ENCODE data around the gene STRA8. TPM values are rescaled to one million over a fixed set of nuclear protein-coding genes. Genes with fewer than 3 reads are reported as not detected.

STRA8 gene
- total and polyA plus RNA-seq, 3 donors from 2014 or later: 0.87 to 3.5 (median 1.4) TPM

DNA sequence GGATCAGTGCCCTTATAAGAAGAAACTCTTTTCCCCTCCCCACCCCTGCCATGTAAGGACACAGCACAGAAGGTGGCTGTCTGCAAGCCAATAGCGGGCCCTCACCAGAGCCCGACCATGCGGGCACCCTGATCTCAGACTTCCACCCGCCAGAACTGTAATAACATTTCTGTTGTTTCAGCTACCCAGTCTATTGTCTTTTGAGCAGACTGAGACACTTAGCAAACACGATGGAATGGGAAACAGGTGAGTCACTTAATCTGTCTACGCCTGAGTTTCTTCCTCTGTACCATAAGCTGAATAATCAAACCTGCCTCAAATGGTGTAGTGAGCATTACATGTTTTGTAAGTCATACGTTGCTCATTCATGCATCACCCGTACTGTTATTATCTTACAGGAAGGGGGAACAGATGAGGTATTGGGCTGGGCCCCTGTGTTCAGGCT lies 58.2 kb downstream of the STRA8 start:
- Histone ChIP-seq H3K4me3 (no peak overlapping the region), H3K4me1 (peaks cover 8% of the 10 kb centered on the region), H3K9me3 (no peaks in the 10 kb centered on the region), H3K27ac (no peak overlapping the region), H3K36me3 (ENCODE audit: low read depth, missing control alignments) (no peaks in the 10 kb centered on the region), H3K27me3 (no peaks in the 10 kb centered on the region)
- TF ChIP-seq POLR2A (IDR thresholded peaks at IDR 0.05): no peak
- TF ChIP-seq, protein P1, sequence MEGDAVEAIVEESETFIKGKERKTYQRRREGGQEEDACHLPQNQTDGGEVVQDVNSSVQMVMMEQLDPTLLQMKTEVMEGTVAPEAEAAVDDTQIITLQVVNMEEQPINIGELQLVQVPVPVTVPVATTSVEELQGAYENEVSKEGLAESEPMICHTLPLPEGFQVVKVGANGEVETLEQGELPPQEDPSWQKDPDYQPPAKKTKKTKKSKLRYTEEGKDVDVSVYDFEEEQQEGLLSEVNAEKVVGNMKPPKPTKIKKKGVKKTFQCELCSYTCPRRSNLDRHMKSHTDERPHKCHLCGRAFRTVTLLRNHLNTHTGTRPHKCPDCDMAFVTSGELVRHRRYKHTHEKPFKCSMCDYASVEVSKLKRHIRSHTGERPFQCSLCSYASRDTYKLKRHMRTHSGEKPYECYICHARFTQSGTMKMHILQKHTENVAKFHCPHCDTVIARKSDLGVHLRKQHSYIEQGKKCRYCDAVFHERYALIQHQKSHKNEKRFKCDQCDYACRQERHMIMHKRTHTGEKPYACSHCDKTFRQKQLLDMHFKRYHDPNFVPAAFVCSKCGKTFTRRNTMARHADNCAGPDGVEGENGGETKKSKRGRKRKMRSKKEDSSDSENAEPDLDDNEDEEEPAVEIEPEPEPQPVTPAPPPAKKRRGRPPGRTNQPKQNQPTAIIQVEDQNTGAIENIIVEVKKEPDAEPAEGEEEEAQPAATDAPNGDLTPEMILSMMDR (IDR thresholded peaks at IDR 0.05): no peak
- WGBS, 2 donors: 81 to 84% methylated on average over 8 of the region's 8 CpGs
- no peak for DNase-seq
- intact Hi-C loops (cut with DNase I; ENCODE audit: low total_unique reads): no loop called here

DNA sequence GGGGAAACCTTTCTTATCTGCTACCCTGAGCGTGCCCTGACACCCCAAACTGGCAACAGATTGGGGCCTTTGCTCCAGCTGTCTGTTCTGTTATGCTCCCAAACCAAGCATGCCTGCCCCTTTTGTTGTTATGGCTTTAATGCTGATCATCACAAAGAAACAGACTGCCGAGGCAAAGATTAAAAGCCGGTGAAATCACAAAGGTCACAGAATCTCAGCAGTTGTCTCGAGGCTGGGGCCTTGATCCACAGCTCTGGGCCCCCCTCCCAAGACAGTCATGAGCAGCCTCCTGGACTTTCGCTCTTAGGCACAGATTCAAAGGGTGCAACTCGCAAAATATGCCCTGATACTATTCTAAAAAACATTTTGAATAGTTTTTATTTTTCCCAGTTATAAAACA lies 65.6 kb downstream of the STRA8 start:
- peaks cover 11% of the 10 kb centered on the region for H3K4me1 ChIP-seq
- H3K27ac ChIP-seq: no peak overlapping the region
- TF ChIP-seq, protein P1 (IDR thresholded peaks at IDR 0.05): no peak
- H3K27me3 ChIP-seq: no peaks in the 10 kb centered on the region
- intact Hi-C loops (cut with DNase I; ENCODE audit: low total_unique reads): no loop called here
- no peaks in the 10 kb centered on the region for H3K9me3 ChIP-seq
- no peaks in the 10 kb centered on the region for H3K36me3 ChIP-seq (ENCODE audit: low read depth, missing control alignments)
- H3K4me3 ChIP-seq: no peak overlapping the region
- WGBS, 2 donors: 66 to 70% methylated on average over 6 of the region's 6 CpGs
- no peak for DNase-seq

GRCh38 chr7:135300913-135301765 lies 67.5 kb downstream of the STRA8 start:
- H3K27ac ChIP-seq: no peak overlapping the region
- no peak for DNase-seq
- H3K27me3 ChIP-seq: no peaks in the 10 kb centered on the region
- peaks cover 11% of the 10 kb centered on the region for H3K4me1 ChIP-seq
- TF ChIP-seq, protein P1 (IDR thresholded peaks at IDR 0.05): no peak
- no peak for TF ChIP-seq POLR2A (IDR thresholded peaks at IDR 0.05)
- no peaks in the 10 kb centered on the region for H3K36me3 ChIP-seq (ENCODE audit: low read depth, missing control alignments)
- intact Hi-C loops (cut with DNase I; ENCODE audit: low total_unique reads): no loop called here
- 71 to 84% methylated on average over 3 of the region's 3 CpGs for WGBS, 2 donors
- no peaks in the 10 kb centered on the region for H3K9me3 ChIP-seq
- H3K4me3 ChIP-seq: no peak overlapping the region

Small RNAs within 50 kb of the gene (microRNA-seq; reads per million reads assigned to microRNA genes)
- 0.69 to 1.4 reads per million in 2 donors for gene MIR6509 (ENCODE audit: borderline number of aligned reads in 2 of 2, borderline replicate concordance in 1 of 2)

Small RNAs within 50 kb of the gene (small RNA-seq; reads per million reads assigned to genes)
- 0 to 0.38 reads per million in 2 donors for gene MIR6509

Other genes starting within 250 kb of the STRA8 start
- 10 to 100 TPM; 10.0 to 21.6 TPM for gene AGBL3, start 247.3 kb upstream of the STRA8 start, total RNA-seq
- gene AGBL3, start 247.3 kb upstream of the STRA8 start, polyA plus RNA-seq (ENCODE audit: insufficient read depth, low read depth, low replicate concordance): 13.9 TPM
- 1 to 10 TPM; 5.1 to 6.3 TPM for gene TMEM140, start 85.8 kb upstream of the STRA8 start, total RNA-seq
- 11.4 TPM for gene TMEM140, start 85.8 kb upstream of the STRA8 start, polyA plus RNA-seq (ENCODE audit: insufficient read depth, low read depth, low replicate concordance)
- 10 to 100 TPM; 44.3 to 47.3 TPM for gene CYREN, start 63.1 kb upstream of the STRA8 start, total RNA-seq
- 36.3 TPM for gene CYREN, start 63.1 kb upstream of the STRA8 start, polyA plus RNA-seq (ENCODE audit: insufficient read depth, low read depth, low replicate concordance)
- 10 to 100 TPM; 23.8 to 46.6 TPM for gene WDR91, start 22.3 kb upstream of the STRA8 start, total RNA-seq
- gene WDR91, start 22.3 kb upstream of the STRA8 start, polyA plus RNA-seq (ENCODE audit: insufficient read depth, low read depth, low replicate concordance): 29.5 TPM